ENCODE data around the gene ZP4.

ZP4 gene

GRCh38 chr1:237890822-237891221 lies at the start of gene ZP4:
Gene ZP4 (minus strand): TSS chr1:237890922. CDS start chr1:237890635, 287 bp downstream.
- DNase-seq, result no peak

- DNase-seq, result no peak
Measured at GRCh38 chr1:237938553-237938952, 47.8 kb upstream of the ZP4 start.

DNA sequence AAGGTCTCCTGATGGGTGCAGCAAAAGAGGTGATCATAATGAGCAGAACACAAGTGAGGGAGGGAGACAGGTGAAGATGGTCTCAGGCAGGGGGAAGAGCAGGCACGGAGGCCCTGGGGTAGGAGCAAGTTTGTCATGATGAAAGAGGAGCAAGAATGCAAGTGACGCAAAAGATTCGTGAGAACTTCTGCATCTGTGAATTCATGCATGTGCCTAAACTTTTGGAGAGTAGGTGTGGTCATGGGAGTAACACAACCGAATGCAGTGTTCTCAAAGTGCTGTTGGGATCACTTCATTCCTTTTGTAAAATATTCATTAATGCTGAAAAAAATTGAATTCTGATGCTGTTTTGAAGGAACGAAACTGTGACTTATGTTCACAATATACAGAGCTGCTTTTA lies 47.3 kb upstream of the ZP4 start:
- no peak for DNase-seq

DNA sequence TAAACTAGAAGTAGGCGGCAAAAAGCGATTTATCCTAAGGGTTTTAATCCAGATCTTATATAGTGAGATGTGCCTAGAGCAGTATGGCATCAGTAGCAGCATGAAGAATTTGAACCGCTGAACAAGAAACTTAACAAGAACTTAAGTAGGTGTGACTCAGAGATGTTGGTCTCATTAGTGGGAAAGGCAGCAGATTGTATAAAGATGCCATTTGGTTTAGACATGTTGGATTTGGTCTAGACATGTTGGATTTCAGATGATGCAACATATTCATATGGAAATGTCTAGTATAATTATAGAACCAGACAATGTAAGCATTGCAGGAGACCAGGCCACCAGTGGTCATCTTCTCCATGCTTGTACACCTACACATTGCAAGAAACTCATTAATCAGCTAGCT lies 42.1 kb upstream of the ZP4 start:
- no peak for DNase-seq

- DNase-seq, result no peak
Measured at GRCh38 chr1:237931581-237931980, 40.9 kb upstream of the ZP4 start.

DNA sequence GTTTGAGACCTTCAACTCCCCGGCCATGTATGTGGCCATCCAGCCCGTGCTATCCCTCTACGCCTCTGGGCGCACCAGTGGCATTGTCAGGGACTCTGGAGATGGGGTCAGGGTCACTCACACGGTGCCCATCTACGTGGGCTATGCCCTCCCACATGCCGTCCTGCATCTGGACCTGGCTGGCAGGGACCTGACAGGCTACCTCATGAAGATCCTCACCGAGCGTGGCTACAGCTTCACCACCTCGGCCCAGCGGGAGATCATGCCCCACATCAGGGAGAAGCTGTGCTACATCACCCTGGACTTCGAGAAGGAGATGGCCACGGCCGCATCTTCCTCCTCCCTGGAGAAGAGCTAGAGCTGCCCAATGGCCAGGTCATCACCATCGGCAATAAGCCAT lies 36.5 kb upstream of the ZP4 start:
- no peak for DNase-seq

- no peak for DNase-seq
Measured at GRCh38 chr1:237921306-237921705, 30.6 kb upstream of the ZP4 start.

DNA sequence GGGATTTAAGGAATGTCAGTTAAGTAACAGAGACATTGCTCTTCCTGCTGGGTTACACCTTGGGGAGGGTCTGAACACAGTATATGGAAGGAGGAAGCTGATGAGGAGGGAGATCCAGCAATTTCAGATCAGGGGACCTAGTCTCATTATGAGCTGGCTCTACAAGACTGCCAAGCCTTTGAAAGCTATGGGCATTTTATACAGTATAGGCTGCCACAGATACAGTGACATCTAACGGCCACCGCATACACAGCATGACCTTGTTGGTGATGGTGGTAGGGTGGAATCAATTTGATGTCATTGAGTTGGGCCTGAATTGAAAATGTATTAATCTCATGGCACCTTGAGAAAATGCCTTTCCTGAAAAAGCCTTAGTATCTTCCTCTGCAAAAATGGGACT lies 22.6 kb upstream of the ZP4 start:
- no peak for DNase-seq

DNA sequence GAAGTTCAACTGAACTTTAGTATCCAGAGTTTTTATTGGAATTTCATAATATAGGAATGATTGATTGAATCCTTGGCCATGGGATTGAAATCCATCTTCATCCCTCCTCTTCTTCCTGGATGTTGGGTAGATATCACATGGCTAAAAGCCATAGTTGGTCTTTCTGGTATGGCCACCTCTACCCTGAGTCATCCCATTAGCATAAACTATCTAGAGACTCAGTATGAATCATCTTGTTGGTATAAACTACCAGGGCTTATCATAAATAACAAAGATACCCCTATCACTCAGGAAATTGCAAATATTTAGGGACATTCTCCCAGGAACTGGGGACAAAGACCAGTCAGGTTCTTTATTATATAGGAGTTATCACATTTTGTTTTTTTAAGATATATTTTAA lies 21.2 kb upstream of the ZP4 start:
- no peak for DNase-seq

- no peak for DNase-seq
Measured at GRCh38 chr1:237910834-237911233, 20.1 kb upstream of the ZP4 start.

- DNase-seq, result no peak
Measured at GRCh38 chr1:237903961-237904360, 13.2 kb upstream of the ZP4 start.

GRCh38 chr1:237902960-237903743 lies 12.4 kb upstream of the ZP4 start:
- no peak for DNase-seq

GRCh38 chr1:237901299-237901934 lies 10.7 kb upstream of the ZP4 start:
- DNase-seq, result no peak

DNA sequence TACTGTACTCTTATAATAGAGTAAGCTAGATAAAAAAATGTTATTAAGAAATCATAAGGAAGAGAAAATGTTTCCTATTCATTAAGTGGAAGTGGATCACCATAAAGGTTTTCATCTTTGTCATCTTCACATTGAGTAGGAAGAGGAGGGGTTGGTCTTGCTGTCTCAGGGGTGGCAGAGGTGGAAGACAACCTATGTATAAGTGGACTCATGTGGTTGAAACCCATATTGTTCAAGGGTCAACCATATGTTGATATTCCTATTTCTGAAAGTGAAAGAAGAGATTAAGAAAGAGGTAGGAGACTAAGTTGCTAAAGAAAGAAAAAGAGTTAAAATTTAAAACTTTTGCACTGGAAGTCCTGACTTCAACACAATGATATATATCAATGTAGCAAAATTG lies 4.9 kb upstream of the ZP4 start:
- DNase-seq, result no peak

DNA sequence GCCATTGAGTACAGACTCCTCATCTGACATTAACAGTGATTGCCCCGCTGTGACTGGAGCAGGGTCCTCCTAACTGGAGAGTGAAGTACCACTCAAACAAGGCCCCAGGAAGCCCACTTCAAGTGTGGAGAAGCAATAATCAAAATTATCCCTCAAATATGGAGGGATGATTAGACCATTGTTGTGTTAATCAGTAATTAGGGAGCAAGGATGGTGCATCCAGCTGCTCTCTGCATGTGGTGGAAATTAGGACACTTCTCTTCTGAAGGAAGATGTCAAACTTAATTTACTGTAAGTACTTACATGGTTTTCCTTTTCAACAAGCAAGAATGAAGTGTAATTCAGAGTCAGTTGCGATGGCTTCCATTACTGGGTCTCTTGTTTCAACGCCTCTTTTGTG lies 3.4 kb upstream of the ZP4 start:
- DNase-seq, result no peak

DNA sequence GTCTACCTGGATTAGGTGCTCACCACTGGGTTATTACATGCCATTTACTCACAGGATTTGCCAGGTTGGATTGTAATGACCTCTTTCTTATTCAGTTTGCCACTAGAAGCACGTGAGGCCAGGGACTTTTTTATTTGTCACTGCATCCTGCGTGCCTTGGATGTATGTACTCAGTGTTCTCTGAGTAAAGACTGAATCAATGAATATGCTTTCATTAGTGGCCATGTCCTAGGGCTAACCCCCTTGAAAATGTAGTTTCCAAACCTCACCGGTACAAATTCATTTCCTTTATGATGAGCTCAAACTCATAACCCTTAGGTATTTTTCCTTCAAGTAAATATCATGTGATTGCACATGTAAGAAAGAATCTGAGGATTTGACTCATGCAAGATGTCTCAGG lies 1.3 kb upstream of the ZP4 start:
- no peak for DNase-seq

GRCh38 chr1:237891266-237891665 lies 544 bp upstream of the ZP4 start:
- DNase-seq, result no peak

- no peak for DNase-seq
Measured at GRCh38 chr1:237890416-237890815, 306 bp downstream of the ZP4 start.

DNA sequence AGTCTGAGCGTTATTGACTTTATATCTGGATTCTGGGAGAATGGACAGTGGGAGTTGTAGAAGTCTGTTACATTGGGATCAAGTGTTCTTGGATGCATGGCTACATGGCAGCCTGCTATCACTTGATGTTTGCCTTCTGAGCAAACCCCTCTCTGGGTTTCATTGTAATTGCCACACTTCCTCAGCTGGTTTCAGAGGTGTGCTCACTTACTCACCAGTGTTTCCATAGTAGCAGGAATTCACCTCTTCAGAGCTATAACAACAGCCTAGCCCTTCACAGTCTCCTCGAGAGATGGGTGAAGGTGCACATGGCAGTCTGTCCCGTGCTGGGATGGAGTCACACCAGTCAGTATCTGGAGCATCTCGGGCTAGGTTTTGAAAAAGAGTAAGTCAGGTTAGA lies 2.6 kb downstream of the ZP4 start:
- no peak for DNase-seq

DNA sequence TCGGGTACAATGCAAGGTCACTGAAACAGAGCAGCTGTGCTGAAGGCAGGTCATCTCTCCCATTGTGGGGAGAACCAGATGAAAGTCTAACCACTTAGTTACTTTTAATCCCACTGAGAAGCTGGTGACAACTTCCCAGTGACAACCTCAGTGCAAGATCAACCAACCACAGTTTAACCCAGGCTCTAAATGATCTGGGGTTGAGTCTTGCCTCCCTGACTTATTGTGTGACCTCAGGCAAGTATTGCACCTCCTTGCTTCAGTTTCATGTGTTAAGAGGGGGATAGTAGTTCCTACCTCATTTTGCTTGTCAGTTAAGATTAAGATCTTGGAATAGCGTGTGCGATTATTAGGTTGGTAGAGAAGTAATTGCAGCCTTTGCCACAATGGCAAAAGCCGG lies 3.2 kb downstream of the ZP4 start:
- no peak for DNase-seq

DNA sequence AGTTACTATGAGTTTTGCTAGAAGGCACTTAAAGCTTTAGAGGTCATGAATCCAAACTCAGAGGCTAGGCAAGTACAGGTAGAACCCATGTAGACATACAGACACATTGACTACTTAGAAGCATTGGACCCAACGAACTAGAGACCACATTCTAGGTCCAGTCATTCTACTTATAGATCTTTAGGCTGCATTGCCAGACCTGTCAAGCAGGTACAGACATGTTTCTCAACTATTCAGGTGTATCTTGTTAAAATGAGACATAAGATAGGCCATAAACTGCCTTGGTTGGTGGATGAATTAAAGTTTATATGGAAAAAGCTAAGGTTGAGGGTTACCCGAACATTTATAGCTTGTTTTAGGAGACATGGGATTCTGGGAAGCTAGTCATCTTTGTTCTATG lies 6.5 kb downstream of the ZP4 start:
- no peak for DNase-seq

DNA sequence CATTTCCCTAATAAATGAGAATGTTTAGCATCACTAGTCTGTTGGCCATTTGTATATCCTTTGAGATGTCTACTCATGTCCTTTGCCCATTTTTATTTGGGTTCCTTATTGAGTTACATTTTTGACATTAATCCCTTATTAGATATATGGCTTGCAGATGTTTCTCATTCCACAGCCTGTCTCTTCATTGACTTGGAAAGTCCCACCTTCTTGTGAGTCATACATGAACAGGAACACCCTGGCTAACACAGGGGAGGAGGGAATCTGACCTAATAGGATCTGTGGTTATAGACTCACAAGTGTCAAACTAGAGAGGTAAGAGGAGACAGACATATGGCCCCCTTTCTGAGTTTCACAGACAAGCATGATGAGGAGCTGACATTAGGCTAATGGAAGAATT lies 11.5 kb downstream of the ZP4 start:
- no peak for DNase-seq

DNA sequence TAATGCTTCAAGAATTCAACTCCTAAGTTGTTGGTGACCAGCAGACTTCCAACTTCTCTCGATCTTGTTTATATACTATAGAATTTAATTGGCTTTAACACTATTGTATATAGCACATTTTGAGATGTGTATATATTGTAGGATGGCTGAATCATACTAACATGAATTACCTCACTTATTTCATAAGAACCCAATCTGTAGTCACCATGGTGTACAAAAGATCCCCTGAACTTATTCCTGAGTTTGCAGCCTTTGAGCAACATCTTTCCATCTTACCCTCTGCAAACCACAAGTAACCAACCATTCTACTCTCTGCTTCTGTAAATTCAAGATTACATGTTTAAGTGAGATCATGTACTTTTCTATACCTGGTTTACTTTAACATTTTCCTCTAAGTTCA lies 12.3 kb downstream of the ZP4 start:
- DNase-seq, result no peak

DNA sequence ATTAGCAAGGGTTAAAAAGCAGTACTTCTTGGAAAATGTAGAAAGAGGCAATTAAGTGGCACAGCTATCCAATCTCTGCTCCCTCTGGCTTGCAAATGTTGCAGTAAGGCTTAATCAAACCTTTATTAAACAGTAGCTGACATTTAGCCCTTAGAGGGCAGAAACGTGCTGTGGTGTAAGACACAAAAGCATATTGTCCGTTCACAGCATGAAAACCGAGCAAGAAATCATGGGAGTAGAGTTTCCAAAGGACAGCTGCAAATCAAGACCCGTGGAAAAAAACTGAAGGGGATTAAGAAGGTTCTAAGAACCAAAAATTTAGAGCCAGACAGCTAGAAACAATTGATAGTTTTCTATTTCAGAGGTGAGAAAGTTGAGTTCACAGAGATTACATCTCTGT lies 13.1 kb downstream of the ZP4 start:
- DNase-seq, result no peak

- no peak for DNase-seq
Measured at GRCh38 chr1:237875291-237875690, 15.4 kb downstream of the ZP4 start.

All from activated CD4-positive, alpha-beta T cell treated with anti-CD3 and anti-CD28 coated beads for 1 hour (primary cell).